Panc1 (cell line): ENCODE results near the gene RADIL. TPM values are rescaled to one million over a fixed set of nuclear protein-coding genes. Genes with fewer than 3 reads are reported as not detected.

ENCODE experiments used
- ATAC-seq: fragments of 200-7000 bp; cut with Tn5 transposase; 2 replicates; pipeline ENCODE4 v1.9.1; 2020; ENCODE audit warnings: mild to moderate bottlenecking, moderate library complexity
- BruUV-seq: library from RNA; stranded (reverse); fragments of 400-500 nt; replicated peaks from 2 replicates; lab custom pipeline; 2021; lab: Mats Ljungman, UMichigan
- CTCF ChIA-PET: fragments of 300-600 bp; sonication (Branson Sonifier 250); formaldehyde crosslinking; loops from one replicate; lab custom pipeline; 2022; ENCODE audit warnings: antibody characterized with exemption; lab: Charles Lee
- POLR2A ChIA-PET: fragments of 300-600 bp; sonication (Branson Sonifier 250); formaldehyde crosslinking; loops from one replicate; lab custom pipeline; 2022; ENCODE audit warnings: antibody characterized with exemption; lab: Charles Lee
- DNase-seq: peaks from one replicate; pipeline ENCODE4 v3.0.0-alpha.2; 2010; ENCODE audit warnings: low read depth, low spot score
- H3K27ac ChIP-seq: 2 replicates; pipeline ENCODE4 v1.5.1; 2011; ENCODE audit warnings: mild to moderate bottlenecking, low read length, inconsistent platforms
- H3K27me3 ChIP-seq: fragments of 200-500 bp; sonication (Bioruptor generic); 2 replicates; pipeline ENCODE4 v1.6.0; 2014; ENCODE audit warnings: low read length, inconsistent platforms; ENCODE audit not compliant: control insufficient read depth, insufficient read depth
- H3K36me3 ChIP-seq: fragments of 200-500 bp; sonication (Bioruptor generic); 2 replicates; pipeline ENCODE4 v1.5.1; 2014; ENCODE audit warnings: inconsistent platforms, mild to moderate bottlenecking, low read length, moderate library complexity; ENCODE audit not compliant: control insufficient read depth, insufficient read depth
- H3K4me1 ChIP-seq: 2 replicates; pipeline ENCODE4 v1.5.1; 2011; ENCODE audit warnings: inconsistent platforms, mild to moderate bottlenecking, low read length, moderate library complexity; ENCODE audit not compliant: control insufficient read depth, insufficient read depth
- H3K4me3 ChIP-seq, 2 experiments: 2 replicates each; pipeline ENCODE4 v1.5.1; 2011 to 2012; ENCODE audit warnings: low read depth in 2 of 2, low read length in 2 of 2, mild to moderate bottlenecking in 2 of 2, inconsistent platforms in 1 of 2, moderate library complexity in 1 of 2
- H3K9me3 ChIP-seq: fragments of 200-500 bp; sonication (Bioruptor generic); 2 replicates; pipeline ENCODE4 v1.5.1; 2014; ENCODE audit warnings: low read depth, mild to moderate bottlenecking, inconsistent platforms, low read length, moderate library complexity; ENCODE audit not compliant: control insufficient read depth, insufficient read depth
- POLR2AphosphoS5 ChIP-seq: IDR thresholded peaks from 2 replicates; pipeline ENCODE4 v1.6.1; 2012; ENCODE audit warnings: mild to moderate bottlenecking, low read depth, low read length, moderate library complexity
- REST ChIP-seq, 2 experiments: IDR thresholded peaks; 2 replicates each; pipeline ENCODE4 v1.6.1; 2011 to 2012; ENCODE audit warnings: low read depth in 2 of 2, control low read depth in 1 of 2, low read length in 1 of 2, mild to moderate bottlenecking in 1 of 2, moderate library complexity in 1 of 2; ENCODE audit not compliant: insufficient read depth in 1 of 2
- SIN3A ChIP-seq: IDR thresholded peaks from 2 replicates; pipeline ENCODE4 v1.6.1; 2012; ENCODE audit warnings: low read depth, mild to moderate bottlenecking, low read length, moderate library complexity, borderline replicate concordance; ENCODE audit not compliant: insufficient read depth
- TCF7L2 ChIP-seq: IDR thresholded peaks from 2 replicates; pipeline ENCODE4 v1.6.1; 2011; ENCODE audit warnings: mild to moderate bottlenecking, low read depth, low read length, inconsistent platforms
- in situ Hi-C: cut with HindIII; loops from 2 replicates; pipeline ENCODE4 v1.10.0; 2016; ENCODE audit warnings: low sequenced_read_pairs, low pct_unique_long_range_greater_than_20kb
- intact Hi-C: fragments of 100-400 bp; cut with micrococcal nuclease; formaldehyde crosslinking; loops from one replicate; pipeline ENCODE4 v1.10.0; 2022; ENCODE audit not compliant: unreplicated experiment
- total RNA-seq: library from RNA; stranded (reverse); gene quantifications from one replicate; pipeline ENCODE4 v1.2.1, GENCODE V29; 2021; ENCODE audit not compliant: unreplicated experiment
- TF ChIP-seq, protein P1 (sequence below): fragments of 450-650 bp; IDR thresholded peaks from 2 replicates; pipeline ENCODE4 v1.5.1; 2017; ENCODE audit warnings: mild to moderate bottlenecking

Gene RADIL
- total RNA-seq, 1 experiment from 2014 or later = 1.3 TPM

DNA sequence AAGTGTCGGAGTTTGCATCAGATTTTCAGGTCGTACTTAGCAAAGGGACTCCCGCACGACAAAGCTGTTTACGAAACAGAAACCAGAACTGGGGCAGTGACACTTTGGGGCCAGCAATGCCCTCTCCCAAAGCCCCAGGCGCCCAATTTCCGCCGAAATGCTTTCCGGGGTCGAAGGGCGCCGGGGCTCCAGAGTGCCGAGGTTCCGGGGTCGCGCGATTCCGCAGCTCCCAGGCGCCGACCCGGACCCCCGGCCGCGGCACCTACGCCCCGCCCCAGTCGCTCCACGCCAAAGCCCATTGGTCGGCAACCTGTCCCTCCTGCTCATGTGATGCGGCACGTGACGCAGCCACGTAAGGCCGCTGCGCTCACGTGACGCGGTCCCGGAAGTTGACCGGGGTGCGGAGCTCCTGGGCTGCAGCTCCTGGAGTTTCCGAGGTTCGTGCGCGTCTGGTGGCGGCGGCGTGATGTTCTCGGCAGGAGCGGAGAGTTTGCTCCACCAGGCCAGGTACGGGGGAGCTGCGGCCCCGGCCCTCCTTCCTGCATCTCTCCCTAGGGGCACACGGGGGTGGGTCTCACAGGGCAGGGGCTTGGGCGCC, 108.2 kb downstream of the RADIL start, which contains the start of gene AP5Z1:
Gene AP5Z1, plus strand, starts transcription at position 374 of the 598 bp plus-strand sequence. Its CDS starts 93 bp downstream, at position 467.
- peak within 1 kb of the TSS; percentile 85 to 98 for H3K4me3 ChIP-seq
- no TSS peak for BruUV-seq
- intact Hi-C loops = no loop called here
- H3K4me1 ChIP-seq = peaks cover 23% of the 10 kb centered on the region
- peaks cover 2% of the 10 kb centered on the region; the same call in 1 of the 2 replicates for H3K36me3 ChIP-seq
- TF ChIP-seq SIN3A = peak; percentile 100
- TF ChIP-seq TCF7L2 = 0 out of 2 replicates have a peak, but pooled peaks have one; percentile 17
- peak; percentile 95 for TF ChIP-seq POLR2AphosphoS5
- TF ChIP-seq REST (IDR thresholded peaks at IDR 0.05; ENCODE audit: insufficient read depth in 1 of 2, low read depth in 2 of 2, low read length in 1 of 2) = peak in 1 of 2 experiments; percentile 65; a peak in 1 of 4 replicates
- TF ChIP-seq, protein P1, sequence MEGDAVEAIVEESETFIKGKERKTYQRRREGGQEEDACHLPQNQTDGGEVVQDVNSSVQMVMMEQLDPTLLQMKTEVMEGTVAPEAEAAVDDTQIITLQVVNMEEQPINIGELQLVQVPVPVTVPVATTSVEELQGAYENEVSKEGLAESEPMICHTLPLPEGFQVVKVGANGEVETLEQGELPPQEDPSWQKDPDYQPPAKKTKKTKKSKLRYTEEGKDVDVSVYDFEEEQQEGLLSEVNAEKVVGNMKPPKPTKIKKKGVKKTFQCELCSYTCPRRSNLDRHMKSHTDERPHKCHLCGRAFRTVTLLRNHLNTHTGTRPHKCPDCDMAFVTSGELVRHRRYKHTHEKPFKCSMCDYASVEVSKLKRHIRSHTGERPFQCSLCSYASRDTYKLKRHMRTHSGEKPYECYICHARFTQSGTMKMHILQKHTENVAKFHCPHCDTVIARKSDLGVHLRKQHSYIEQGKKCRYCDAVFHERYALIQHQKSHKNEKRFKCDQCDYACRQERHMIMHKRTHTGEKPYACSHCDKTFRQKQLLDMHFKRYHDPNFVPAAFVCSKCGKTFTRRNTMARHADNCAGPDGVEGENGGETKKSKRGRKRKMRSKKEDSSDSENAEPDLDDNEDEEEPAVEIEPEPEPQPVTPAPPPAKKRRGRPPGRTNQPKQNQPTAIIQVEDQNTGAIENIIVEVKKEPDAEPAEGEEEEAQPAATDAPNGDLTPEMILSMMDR = no peak
- in situ Hi-C loops = no loop called here
- CTCF ChIA-PET = no interaction called here
- no peaks in the 10 kb centered on the region for H3K9me3 ChIP-seq
- H3K27ac ChIP-seq = peak within 1 kb of the TSS; percentile 93
- ATAC-seq (peak; percentile 96), DNase-seq (peak; percentile 78)
- POLR2A ChIA-PET = interaction anchor here (0.6 to 0.9 kb wide), 3 partner anchors 17 to 133 kb away, joined by 3 to 10 read pairs (median 3); no protein-coding TSS in a partner anchor
- H3K27me3 ChIP-seq = no peaks in the 10 kb centered on the region

- POLR2A ChIA-PET = interaction anchor here (0.6 to 0.9 kb wide), 3 partner anchors 17 to 133 kb away, joined by 3 to 10 read pairs (median 3); no protein-coding TSS in a partner anchor
- TSS peak; percentile 98 for BruUV-seq
- intact Hi-C loops (no loop called here), in situ Hi-C loops (no loop called here)
- peak; percentile 63 for ATAC-seq
- DNase-seq = peak; percentile 36
- TF ChIP-seq REST (IDR thresholded peaks at IDR 0.05; ENCODE audit: insufficient read depth in 1 of 2, low read depth in 2 of 2, low read length in 1 of 2) (no peak), TCF7L2 (no peak), POLR2AphosphoS5 (no peak), SIN3A (no peak)
- TF ChIP-seq, protein P1 = no peak
- H3K27me3 ChIP-seq = no peaks in the 10 kb centered on the region
- H3K36me3 ChIP-seq = peaks cover 2% of the 10 kb centered on the region; the same call in 1 of the 2 replicates
- H3K27ac ChIP-seq = peak overlapping the region; percentile 93
- H3K4me1 ChIP-seq = peaks cover 23% of the 10 kb centered on the region
- H3K4me3 ChIP-seq = peak overlapping the region; percentile 85 to 98
- no peaks in the 10 kb centered on the region for H3K9me3 ChIP-seq
- CTCF ChIA-PET = no interaction called here
These were observed 108.8 kb downstream of the RADIL start for GRCh38 chr7:4774658-4775249.
